ENCODE data around the gene OLFML1.

DNA sequence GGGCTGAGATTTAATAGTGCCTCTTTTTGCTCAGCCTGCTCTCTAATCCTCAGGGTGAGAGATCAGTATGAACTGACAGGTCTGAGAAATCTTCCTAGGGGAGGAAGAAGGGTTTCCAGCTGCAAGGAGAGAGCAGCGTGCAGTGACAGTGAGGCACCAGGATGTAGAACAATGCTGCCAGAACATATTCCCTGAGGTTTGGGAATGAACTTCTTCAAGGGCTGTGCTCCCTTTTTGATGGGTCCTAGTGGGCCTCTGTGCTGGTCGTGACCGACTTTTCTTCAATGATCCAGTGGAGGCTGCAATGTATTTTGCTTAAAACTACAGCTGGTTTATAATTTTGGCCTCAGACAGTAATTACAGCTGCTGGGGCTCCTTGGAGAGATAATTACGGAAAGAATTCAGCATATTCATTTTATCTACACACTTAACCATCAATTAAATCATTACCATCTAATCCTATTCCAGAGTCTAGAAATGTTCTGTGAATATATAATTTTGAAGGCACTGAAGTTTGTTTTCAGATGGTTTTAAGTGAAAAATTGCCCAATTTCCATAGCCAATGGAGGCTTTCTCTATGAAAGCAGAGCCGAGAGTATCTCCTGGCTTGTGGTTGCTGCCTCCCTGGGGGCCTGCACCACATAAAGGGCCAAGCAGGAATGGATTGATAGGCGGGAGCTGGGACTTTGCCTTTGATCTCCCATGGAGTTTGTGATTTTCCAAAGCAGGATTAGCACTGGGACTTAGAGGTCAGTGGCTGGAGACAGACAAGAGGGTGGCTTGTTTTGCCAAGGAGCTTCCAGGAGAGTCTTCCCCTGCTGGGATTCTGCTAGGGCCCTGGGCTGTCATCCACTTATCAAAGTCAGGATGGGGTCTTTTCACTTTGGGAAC is 41.0 kb upstream of the OLFML1 start:
- TF ChIP-seq, protein P1, sequence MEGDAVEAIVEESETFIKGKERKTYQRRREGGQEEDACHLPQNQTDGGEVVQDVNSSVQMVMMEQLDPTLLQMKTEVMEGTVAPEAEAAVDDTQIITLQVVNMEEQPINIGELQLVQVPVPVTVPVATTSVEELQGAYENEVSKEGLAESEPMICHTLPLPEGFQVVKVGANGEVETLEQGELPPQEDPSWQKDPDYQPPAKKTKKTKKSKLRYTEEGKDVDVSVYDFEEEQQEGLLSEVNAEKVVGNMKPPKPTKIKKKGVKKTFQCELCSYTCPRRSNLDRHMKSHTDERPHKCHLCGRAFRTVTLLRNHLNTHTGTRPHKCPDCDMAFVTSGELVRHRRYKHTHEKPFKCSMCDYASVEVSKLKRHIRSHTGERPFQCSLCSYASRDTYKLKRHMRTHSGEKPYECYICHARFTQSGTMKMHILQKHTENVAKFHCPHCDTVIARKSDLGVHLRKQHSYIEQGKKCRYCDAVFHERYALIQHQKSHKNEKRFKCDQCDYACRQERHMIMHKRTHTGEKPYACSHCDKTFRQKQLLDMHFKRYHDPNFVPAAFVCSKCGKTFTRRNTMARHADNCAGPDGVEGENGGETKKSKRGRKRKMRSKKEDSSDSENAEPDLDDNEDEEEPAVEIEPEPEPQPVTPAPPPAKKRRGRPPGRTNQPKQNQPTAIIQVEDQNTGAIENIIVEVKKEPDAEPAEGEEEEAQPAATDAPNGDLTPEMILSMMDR (conservative IDR thresholded peaks at IDR 0.05; ENCODE audit: low read depth, low read length) = no peak
- TF ChIP-seq EZH2 (IDR thresholded peaks at IDR 0.05; ENCODE audit: low read length, unreplicated experiment) = no peak
- no peak for TF ChIP-seq EZH2phosphoT487 (IDR thresholded peaks at IDR 0.05; ENCODE audit: borderline replicate concordance, low read length)
